Hematopoietic multipotent progenitor cell treated with erythropoietin and hydrocortisone succinate and interleukin-3 and kit ligand, for 4 days (in vitro differentiated cells): ENCODE results near the gene ID4.
A peak's percentile ranks its signal among the peaks of the same experiment; 100 is the strongest.

Source experiments
- DNase-seq: peaks from one replicate; pipeline ENCODE4 v3.0.0-alpha.2; 2015

ID4 gene, protein sequence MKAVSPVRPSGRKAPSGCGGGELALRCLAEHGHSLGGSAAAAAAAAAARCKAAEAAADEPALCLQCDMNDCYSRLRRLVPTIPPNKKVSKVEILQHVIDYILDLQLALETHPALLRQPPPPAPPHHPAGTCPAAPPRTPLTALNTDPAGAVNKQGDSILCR

DNA sequence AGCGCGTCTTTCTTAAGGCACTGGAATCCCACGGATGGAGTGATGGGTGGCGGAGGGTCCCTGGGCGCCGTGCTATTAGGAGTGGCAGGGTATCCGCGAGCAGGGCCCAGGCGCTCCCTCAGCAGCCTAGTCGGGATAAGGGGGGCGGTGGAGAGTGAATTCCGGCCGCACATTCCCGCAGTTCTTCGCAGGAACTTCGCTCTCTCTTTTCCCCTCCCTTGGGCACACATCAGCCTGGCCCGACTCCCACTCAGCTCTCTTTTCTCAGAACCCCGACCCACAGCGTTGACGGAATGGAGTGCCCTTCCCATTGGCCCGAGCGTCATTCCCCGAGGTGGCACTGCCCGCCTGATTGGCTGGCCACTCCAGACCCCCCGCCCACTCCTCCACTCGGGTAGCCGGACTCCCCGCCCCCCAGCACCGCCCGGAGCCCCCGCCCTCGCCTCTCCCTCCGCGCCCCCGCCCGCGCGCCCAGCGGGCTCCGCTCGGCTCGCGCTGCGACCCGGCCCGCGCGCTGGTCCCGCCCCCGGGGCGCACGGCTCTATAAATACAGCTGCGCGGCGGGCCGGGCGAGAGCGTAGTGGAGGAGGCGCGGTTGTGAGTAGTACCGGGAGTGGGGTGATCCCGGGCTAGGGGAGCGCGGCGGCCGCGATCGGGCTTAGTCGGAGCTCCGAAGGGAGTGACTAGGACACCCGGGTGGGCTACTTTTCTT is at the start of gene ID4:
Gene ID4 (plus strand): TSS at position 572 of the 712 bp plus-strand sequence. CDS start 385 bp downstream, outside the sequence.
- peak; percentile 32 for DNase-seq

DNA sequence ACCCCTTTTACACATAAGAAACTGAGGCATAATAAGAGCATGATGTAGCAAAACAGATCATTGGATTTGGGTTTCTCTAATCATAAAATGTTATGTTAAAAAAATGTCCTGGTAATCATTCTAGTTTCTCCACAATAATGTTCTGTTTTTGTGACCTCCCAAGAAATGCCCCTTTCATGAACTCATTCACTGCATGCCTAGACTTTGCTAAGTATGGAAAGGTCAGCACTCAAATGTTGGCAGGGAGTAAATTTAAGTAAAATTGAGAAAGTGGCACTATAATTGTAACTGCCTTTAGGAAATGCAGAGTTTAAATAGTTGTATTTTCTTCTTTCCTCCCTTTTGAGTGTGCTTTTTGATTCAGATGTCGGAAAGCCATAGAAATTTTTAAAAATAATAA is 48.5 kb upstream of the ID4 start:
- no peak for DNase-seq

DNA sequence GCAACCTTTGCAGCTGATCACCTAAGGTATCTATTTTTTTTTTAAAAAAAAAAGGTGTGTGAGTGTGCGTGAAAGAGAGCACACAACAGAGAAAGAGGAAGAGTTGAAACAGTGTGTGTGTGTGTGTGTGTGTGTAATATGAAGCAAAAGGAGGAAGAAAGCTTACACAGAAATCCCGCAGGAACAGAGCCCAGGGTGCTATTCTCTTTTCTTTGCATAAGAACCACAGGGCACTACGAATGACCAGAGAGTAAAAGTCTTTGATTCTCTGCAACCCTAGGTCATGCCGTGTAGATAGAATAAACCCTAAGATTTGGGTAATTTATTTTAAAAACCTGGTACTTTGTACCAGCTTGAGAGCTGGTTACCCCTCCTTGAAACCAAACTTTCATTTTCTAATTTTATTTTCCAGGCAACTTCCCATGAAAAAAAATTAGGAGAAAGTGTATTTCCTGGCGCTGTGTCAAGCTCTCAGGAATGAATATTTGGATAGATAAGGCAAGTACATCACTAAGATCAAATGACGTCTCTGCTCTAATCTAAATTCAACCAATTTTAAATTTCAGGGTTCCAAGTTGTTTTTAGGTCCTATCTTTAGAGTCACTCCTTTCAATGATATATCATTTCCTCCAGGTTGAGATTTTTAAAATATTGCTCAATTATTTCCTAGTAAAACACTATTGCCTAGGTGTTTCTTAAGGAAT is 47.9 kb upstream of the ID4 start:
- DNase-seq: peak; percentile 4

DNA sequence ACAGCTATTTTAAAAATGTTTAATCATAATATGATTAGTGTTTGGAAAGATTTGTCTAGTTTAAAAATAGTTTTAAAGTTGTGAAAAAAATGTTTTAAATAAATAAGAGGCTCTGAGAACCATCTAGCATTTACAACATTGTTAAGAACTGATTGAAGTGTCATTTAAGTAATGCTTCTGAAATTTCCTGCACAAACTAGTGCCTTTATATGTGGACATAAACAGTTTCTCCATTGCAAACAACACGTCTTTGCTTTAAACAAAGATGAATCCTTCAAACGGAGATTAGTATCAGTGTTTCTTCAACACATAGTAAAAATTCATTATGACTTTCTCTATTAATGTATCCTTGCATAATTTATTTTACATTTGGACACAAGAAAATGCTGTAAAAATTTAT is 45.9 kb upstream of the ID4 start:
- no peak for DNase-seq

DNA sequence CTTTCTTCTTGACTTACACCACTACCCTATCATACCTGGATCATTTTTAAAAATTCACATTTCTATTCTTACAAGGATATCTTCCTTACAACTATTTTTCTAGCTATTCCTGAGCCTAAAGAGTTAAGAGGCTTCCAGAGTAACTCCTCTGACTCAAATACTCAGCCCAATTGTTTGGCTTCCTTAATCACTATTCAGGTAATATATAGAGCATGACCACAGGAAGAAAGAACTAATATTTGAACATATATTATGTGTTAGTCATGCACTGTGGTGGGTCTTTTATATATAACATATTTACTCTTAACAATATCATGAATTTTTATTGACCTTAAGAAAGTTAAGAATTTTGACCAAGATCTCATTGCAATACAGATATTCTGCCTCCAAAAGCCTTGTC is 42.0 kb upstream of the ID4 start:
- no peak for DNase-seq

DNA sequence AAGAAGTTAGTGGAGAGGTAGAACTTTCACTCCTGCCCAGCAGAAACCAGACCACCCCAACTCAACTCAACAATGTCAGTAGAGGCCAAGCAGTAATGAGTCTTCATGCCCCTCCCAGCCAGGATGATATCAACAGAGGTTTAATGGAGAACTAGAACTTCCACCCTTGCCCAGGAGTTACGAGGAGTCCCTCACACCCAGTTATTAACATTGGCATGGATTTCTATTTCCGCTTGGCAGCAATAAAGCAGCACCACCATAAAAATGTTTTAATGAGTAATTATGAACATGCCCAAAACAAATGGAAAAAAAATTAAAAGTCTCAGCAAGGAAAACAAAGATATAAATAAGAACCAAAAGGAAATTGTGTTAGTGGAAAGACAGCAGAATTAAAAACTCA is 40.7 kb upstream of the ID4 start:
- no peak for DNase-seq

DNA sequence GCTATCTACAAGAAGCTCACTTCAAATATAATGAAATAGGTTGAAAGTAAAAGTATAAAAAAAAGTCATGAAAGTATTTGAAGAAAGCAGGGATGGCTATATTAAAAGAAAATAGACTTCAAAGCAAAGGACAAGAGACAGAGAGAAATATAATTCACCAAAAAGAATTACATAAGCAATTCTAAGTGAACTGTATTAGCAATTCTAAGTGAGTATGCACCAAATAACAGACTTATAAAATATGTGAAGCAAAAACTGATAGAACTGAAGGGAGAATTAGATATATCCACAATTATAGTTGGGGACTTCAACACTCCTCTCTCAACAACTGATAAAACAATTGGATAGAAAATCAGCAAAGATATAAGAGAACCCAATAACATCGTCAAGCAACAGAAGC is 38.8 kb upstream of the ID4 start:
- no peak for DNase-seq

DNA sequence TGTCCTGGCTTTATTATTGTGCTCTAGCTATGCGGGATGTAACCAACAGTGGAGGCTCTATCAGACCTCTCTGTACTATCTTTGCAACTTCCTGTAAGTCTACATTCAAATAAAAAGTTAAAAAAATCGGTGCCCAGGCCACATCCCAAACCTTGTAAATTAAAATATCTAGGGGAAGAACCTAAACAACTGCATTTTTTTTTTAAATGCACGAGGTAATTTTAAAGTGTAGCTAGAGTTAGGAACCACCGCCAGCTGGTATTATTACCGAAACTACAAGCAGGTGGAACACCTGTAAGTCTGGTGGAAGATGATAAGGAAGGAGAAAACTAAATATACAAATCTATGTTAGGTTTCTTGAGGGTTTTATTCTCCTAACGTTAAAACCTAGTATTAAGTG is 34.5 kb upstream of the ID4 start:
- DNase-seq: no peak

DNA sequence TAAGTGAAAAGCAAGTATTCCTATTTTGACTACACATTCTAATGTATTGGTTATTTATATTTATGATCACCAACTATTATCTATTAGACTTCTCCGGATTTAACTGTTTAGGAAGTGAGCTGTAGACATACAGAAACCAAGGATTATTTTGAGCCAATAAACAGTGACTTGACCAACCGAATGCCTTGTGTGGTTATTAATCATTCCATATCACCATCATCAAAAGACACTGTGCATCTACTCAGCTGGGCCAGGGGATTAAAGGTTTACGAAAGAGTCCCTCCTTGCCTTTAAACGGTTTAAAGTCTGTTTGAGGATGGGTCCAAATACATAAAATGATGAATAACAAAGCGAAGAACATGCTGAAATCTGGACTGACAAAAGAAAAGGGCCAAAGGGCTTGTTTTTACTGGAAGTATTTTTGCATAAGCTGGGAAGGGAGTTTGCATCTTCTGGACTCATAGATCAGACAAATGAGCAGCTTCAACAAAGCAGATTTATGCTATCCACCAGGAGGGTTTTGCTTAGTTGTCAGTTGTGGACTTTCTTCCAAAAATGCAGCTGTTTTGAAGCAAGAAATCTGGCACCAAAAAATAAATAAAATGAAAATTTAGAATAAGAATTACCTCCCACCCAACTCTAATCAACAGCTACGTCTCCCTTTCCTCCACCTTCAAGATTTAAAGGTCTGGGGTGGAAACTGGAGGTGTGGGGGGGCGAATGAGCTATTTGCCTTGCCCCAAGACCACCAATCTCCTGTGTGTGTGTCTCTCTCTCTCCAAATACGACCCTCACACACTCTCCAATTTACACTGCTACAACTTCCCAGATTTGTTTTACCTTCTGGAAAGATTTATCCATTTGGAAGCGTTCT is 33.6 kb upstream of the ID4 start:
- DNase-seq: no peak

DNA sequence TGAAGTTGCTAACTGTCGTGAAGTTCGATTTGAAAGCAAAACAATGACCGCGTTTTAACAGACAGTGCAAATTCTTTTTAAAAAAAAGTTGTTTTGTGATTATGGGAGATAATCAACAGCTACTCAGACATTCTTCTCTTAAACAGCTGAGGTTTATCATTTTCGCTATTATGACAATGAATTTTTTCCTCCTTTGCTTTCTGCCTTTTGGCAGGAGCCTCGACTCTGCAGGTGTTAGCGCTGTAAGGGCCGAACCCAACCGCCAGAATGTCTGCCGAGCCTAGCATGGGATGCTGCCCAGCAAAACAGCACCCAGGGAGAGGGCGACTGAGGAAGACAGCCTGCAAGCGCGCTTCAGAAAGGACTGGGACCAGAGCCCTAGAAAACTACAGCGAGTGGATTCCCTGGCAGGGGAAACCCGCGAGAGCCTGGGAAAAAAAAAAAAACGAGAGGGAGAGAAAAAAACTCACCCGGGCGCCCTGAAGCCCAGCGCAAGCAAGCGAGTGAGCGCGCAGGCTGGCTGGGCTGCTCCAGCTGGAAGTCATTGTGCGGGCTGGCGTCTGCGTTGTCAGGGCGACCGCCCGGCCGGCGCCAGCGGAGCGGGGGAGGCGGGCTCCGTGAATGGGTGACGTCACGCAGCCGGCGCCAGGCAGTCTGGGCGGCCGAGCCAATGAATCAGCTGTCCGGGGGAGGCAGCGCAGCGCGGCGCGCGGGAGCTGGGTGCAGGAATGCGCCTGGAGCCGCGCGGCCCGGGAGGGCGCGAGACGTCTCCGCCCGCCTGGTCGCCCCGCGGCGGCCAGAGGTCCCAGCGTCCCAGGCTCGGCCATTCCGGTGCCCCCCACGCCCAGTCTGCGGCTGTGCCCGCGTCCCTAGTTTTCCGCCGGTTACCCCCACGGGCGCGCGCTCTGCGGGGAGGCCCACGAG is 32.7 kb upstream of the ID4 start:
- peak; percentile 91 for DNase-seq

DNA sequence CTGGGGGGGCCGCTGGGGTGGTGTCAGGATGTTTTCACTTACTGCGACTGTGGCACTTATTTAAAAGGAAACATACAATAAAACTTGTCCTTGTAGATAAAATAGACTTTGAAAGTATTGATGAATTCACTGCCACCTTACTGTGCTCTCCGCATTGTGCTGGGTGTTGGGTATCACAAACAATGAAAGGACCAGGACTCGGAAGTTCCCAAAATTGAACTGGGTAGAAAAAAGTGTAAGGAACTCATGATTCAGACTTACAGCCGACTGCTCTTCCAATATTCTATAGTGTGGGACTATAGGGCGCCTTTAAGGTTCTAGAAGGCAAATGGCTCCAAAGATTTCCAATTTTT is 32.1 kb upstream of the ID4 start:
- no peak for DNase-seq

DNA sequence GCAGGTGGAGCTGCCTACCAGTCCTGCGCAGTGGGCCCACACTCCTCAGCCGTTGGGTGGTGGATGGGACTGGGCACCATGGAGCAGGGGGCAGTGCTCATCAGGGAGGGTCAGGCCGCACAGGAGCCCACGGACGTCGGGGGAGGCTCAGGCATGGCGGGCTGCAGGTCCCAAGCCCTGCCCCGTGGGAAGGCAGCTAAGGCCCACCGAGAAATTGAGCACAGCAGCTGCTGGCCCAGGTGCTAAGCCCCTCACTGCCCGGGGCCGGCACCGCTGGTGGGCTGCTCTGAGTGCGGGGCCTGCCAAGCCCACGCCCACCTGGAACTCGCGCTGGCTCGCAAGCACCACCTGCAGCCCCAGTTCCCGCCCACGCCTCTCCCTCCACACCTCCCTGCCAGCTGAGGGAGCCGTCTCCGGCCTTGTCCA is 30.2 kb upstream of the ID4 start:
- no peak for DNase-seq

DNA sequence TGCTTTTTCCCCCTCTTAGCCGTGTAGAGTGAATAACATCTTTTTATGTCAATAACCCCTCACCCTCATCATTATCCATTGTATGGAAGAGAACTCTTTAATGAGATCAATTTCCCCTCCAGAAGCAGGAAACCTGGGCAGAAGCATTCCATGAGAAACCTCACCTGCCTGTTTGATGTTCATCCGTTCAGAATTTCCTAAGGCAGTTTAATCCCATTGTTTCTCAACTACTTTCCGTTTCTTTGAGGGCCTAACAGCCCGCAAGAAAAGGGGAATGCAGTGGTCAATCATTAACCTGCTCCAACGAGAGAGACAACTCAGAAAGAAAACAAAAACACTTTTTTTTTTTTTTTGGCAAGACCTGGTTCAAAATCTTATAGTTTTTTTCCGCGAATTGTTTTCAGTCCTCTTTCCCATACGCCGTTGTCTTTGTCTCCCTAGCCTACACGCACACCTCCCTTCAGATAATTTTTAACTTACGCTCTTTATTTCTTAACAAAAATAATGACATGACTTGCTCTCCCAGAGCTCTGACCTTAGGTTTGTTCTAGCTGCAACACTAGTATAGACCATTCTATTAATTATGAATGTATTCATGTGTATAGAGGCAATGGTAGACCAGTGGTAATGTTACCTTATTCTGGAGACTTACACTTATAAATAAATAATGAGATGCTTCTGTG is 25.6 kb upstream of the ID4 start:
- no peak for DNase-seq

DNA sequence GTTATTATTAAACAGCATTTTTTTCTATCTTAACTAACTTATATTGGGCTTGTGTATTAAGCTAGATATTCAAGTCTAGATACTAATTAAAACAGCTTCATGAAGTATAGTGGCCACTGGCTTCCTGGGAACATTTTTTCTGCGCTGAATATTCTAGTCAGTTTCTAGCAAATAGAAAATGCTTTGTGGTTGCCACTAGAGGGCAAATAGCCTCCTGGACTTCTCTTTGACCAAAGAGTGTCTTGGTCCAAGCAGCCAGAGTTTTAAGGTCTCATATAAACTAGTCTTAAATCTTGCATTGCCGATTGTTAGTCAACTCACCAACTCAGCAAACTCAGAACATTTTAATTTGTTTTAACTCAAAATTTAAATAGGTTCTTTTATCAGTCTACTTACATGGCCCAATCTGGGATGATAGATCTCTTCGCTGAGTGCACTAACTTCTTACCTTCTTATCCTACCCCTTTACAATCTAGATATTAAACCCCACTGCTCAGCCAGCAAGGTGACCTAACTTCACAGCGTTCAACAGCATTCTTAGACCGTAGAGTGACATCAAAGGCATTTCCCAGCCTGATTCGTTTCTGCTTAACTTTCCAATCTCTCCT is 24.6 kb upstream of the ID4 start:
- DNase-seq: peak; percentile 45

DNA sequence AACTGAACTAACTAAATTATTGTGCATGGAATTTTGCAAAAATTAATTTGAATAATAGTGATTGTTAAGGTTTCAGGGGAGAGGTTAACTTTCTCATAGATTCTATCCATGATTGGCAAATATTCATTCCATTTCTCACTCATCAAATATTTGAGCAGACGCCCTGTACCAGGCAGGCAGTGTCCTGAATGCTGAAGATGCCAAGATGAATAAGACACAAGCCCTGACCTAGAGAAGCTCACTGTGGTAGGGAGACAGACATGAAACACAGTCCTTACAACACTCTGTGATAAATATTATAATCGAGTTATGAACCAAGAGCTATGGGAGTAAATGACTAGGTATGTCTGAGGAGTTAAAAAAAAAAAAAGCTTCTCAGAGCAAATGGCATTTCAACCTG is 18.4 kb upstream of the ID4 start:
- no peak for DNase-seq

DNA sequence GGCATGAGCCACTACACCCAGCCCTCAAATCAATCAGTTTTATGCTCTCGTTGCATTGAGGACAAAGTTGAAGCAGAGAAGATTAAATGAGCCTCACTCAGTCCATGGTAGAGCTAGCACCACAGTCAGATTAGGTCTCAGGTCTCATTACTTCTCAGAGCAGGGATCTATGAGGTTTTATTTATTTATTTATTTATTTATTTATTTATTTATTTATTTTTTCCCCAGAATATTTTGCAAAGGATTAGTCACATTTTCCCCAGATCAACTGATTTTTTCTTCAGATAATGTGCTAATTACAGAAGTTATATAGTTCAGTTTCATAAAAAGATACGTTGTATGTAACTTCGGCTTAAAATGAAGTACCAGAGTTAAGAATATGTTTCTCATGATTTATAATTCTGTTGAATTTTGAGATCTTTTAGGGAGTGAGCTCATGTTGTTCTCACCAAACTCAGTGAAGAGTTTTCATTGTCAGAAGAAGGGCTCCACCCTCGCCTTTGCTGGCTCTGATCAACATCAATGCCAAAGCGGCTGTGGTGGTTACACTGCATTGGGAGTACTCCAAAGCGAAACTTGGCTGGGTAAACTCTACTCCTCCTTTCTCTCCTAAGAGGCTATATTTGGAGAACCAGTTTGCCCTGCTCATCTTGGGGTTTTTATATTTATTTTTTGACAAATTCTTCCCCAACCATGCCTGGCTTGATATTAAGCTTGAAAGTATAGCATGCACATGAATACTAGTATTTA is 12.9 kb upstream of the ID4 start:
- no peak for DNase-seq

DNA sequence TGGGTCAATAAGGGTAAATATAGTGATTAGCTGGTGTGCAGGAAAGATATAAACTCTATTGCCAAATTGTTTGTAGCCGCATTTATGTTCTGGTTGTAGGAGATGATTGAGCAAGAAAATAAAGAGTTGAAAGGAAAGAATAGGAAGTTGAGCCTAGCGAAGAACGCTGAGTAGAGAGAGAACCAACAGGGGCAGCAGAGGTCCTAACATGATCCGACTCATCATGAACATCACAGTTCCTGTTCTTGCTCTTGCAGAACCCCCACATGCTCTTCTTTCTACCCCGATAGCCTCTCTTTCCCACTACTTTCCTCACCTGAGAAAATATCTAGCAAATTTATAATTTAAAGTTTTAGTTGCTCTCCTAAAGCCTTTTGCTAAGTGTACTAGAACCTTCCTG is 9.9 kb upstream of the ID4 start:
- DNase-seq: no peak

DNA sequence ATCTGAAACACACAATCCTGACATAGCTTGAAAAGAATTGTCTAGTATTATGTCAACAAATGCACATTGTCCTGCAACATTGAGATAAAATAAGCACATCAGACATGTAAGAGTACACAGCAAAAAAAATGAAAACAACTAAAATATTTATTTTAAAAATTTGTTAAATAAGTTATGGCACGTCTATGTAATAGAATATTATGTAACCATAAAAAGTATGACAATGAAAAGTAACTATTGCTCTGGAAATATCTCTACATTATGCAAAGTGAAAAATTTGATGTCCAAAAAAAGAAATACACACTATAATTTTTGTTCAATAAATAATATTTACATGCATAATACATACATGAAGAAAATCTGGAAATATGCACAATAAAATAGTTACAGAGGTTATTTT is 9.3 kb upstream of the ID4 start:
- DNase-seq: no peak

DNA sequence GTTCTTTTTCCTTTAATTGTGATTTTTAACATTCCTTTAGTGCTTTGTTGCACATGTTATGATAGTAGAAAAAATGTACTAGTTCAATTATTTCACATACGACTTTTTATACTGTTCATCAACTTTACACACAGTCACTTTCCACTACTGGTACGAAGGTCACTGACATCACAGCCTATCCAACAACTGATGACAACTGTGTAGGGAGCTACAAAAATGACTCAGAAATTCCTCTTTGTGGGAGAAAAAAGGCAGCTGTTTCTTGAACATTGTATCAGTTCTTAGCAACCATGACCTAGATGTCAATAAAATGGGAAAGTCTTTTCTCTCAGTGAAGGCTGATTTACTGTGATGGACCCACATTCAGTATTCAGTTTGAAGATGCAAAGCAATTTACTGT is 7.0 kb upstream of the ID4 start:
- no peak for DNase-seq

DNA sequence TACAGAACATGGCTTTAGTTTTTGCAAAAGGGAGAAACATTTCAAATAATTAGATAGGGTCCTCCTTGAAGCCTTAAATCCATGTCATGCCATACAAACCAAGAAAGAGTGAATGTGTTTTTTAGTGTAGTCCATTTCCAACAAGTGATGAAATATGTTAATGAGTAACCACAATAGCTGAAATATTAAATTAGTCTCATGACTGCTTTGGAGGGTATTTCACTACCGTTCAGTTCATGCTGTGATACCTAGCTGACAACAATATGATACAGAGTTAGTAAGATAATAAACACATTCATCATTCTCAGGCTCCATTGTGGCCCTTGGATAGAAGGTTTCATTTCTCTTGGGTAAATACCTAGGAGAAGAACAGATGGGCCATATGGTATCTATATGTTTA is 5.8 kb upstream of the ID4 start:
- DNase-seq: no peak

DNA sequence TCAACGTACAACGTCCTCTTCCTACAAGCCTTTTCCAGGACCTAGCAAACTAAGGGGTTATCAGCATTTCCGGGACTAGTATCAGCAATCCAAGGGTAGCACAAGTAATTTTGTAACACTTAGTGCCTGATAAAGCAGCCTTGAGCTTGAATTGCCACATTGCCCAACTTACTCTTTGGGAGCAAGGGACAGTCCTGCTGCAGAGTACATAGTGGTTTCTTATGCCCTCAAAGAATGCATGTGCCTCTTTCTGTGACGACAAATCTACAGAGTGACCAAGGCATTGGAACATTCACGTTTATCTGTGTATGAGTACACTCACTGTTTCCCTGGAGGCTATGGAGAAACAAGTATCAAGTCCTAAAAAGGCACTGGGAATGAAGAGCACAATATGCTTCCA is 3.2 kb upstream of the ID4 start:
- DNase-seq: no peak
